GM12875 (cell line): ENCODE results near the gene CAMK2N1.

Experiments
- H3K4me3 ChIP-seq: one replicate; pipeline ENCODE4 v1.5.1; 2011; ENCODE audit warnings: low read depth, low read length, control low read depth
- CTCF ChIP-seq: IDR thresholded peaks from 2 replicates; pipeline ENCODE4 v1.5.1; 2011; ENCODE audit warnings: low read depth, mild to moderate bottlenecking, control low read depth, inconsistent platforms, low read length, moderate library complexity, borderline replicate concordance; ENCODE audit not compliant: insufficient read depth

Gene CAMK2N1

GRCh38 chr1:20442920-20443625 is 42.9 kb downstream of the CAMK2N1 start:
- no peak for TF ChIP-seq CTCF
- H3K4me3 ChIP-seq, result no peak overlapping the region

GRCh38 chr1:20440785-20441200 is 45.2 kb downstream of the CAMK2N1 start:
- no peak overlapping the region for H3K4me3 ChIP-seq
- no peak for TF ChIP-seq CTCF

- no peak for TF ChIP-seq CTCF
- no peak overlapping the region for H3K4me3 ChIP-seq
These were observed 46.7 kb downstream of the CAMK2N1 start for GRCh38 chr1:20439282-20439681.

- H3K4me3 ChIP-seq, result no peak overlapping the region
- no peak for TF ChIP-seq CTCF
These were observed 48.4 kb downstream of the CAMK2N1 start for GRCh38 chr1:20437640-20438039.

- no peak overlapping the region for H3K4me3 ChIP-seq
- TF ChIP-seq CTCF, result no peak
These were observed 53.1 kb downstream of the CAMK2N1 start for GRCh38 chr1:20432891-20433290.
